Esophagus squamous epithelium (tissue), 5 donors: Measurements from ENCODE around the gene PLA2G2F. TPM values are rescaled to one million over a fixed set of nuclear protein-coding genes. Genes with fewer than 3 reads are reported as not detected.

Source experiments
- DNase-seq: peaks from one replicate; lab custom pipeline; 2025; lab: John Stamatoyannopoulos, UW
- H3K27ac ChIP-seq, 4 donors: fragments of 200-600 bp; sonication (generic); one replicate each; pipeline ENCODE4 v1.5.1; 2016 to 2019; ENCODE audit warnings: mild to moderate bottlenecking in 1 of 4
- H3K27me3 ChIP-seq, 4 donors: fragments of 200-600 bp; sonication (generic); 1 replicate in 3 of 4; 2 replicates in 1 of 4; pipeline versions ENCODE4 v1.5.1 to v1.6.0; 2017 to 2021; ENCODE audit warnings: antibody characterized with exemption in 1 of 4
- H3K36me3 ChIP-seq, 3 donors: fragments of 200-600 bp; sonication (generic); one replicate each; pipeline ENCODE4 v1.5.1; 2016 to 2019
- H3K4me1 ChIP-seq, 3 donors: fragments of 200-600 bp; sonication (generic); one replicate each; pipeline ENCODE4 v1.5.1; 2017 to 2019
- H3K4me3 ChIP-seq, 4 donors: fragments of 200-600 bp; sonication (generic); 1 replicate in 3 of 4; 2 replicates in 1 of 4; pipeline ENCODE4 v1.5.1; 2016 to 2019; ENCODE audit warnings: mild to moderate bottlenecking in 2 of 4, moderate library complexity in 1 of 4
- H3K9me3 ChIP-seq, 3 donors: fragments of 200-600 bp; sonication (generic); one replicate each; pipeline ENCODE4 v1.5.1; 2016 to 2019
- CTCF ChIP-seq, 6 experiments: fragments of 450-650 bp in 4 of 6; fragments of 200-600 bp in 2 of 6; sonication (generic) in 2 of 6; IDR thresholded peaks; one replicate each; pipeline ENCODE4 v1.5.1; 2016 to 2019; ENCODE audit warnings: antibody characterized with exemption in 6 of 6, mild to moderate bottlenecking in 4 of 6, moderate library complexity in 4 of 6
- POLR2A ChIP-seq, 4 donors: fragments of 450-650 bp; IDR thresholded peaks; one replicate each; pipeline ENCODE4 v1.6.1; 2017; ENCODE audit warnings: antibody characterized with exemption in 4 of 4, mild to moderate bottlenecking in 4 of 4, moderate library complexity in 3 of 4
- WGBS, 2 donors: methylation state at CpG; one replicate each; pipeline ENCODE4 v1.1.5; 2018; 5-methylcytosine and 5-hydroxymethylcytosine counted together
- intact Hi-C: fragments of 100-400 bp; cut with DNase I; formaldehyde crosslinking; loops from one replicate; pipeline ENCODE4 v1.15.0; 2022
- total RNA-seq, 4 donors: library from RNA; depleted of rRNA; stranded (reverse); fragments of >200 nt; gene quantifications; one replicate each; pipeline ENCODE4 v1.1.0, GENCODE V29; 2016
- donor health status: DM: yes; HTN: yes; CAD: no.

The PLA2G2F gene
- total RNA-seq, 4 donors from 2014 or later = 0.48 TPM; not detected in 3

- H3K4me1 ChIP-seq = peaks cover 9 to 26% (median 10%) of the 10 kb centered on the region in 3 donors
- peak overlapping the region in 1 of 4 donors; percentile 38 for H3K4me3 ChIP-seq
- H3K36me3 ChIP-seq = no peaks in the 10 kb centered on the region
- 54 to 60% methylated on average over 5 to 10 of the region's 18 CpGs for WGBS, 2 donors
- no peak for DNase-seq
- TF ChIP-seq POLR2A (IDR thresholded peaks at IDR 0.05) (no peak), CTCF (IDR thresholded peaks at IDR 0.05) (no peak)
- H3K9me3 ChIP-seq = peaks cover 0 to 18% (median 5%) of the 10 kb centered on the region in 3 donors
- intact Hi-C loops = loop anchor here (5.0 kb wide), 2 partner anchors 57 to 237 kb away; no protein-coding TSS in a partner anchor
- peak overlapping the region in 2 of 4 donors; percentile 17 to 42 for H3K27ac ChIP-seq
- H3K27me3 ChIP-seq = peaks cover 0 to 14% (median 0%) of the 10 kb centered on the region in 4 donors
Measured at GRCh38 chr1:20154301-20154831, 15.2 kb downstream of the PLA2G2F start.

GRCh38 chr1:20158358-20159070, 19.4 kb downstream of the PLA2G2F start:
- Histone ChIP-seq H3K27me3 (no peaks in the 10 kb centered on the region), H3K27ac (no peak overlapping the region), H3K4me3 (no peak overlapping the region), H3K36me3 (no peaks in the 10 kb centered on the region), H3K9me3 (peaks cover 0 to 52% (median 24%) of the 10 kb centered on the region in 3 donors), H3K4me1 (peaks cover 0 to 7% (median 0%) of the 10 kb centered on the region in 3 donors)
- WGBS, 2 donors = 66 to 73% methylated on average over 5 to 7 of the region's 7 CpGs
- intact Hi-C loops = no loop called here
- TF ChIP-seq CTCF (IDR thresholded peaks at IDR 0.05) = no peak
- TF ChIP-seq POLR2A (IDR thresholded peaks at IDR 0.05) = no peak
- DNase-seq = no peak

- H3K27ac ChIP-seq = no peak overlapping the region
- no peak overlapping the region for H3K4me3 ChIP-seq
- H3K4me1 ChIP-seq = peaks cover 0 to 13% (median 0%) of the 10 kb centered on the region in 3 donors
- H3K9me3 ChIP-seq = peaks cover 0 to 52% (median 24%) of the 10 kb centered on the region in 3 donors
- DNase-seq = no peak
- H3K27me3 ChIP-seq = peaks cover 0 to 4% (median 0%) of the 10 kb centered on the region in 4 donors
- H3K36me3 ChIP-seq = no peaks in the 10 kb centered on the region
- intact Hi-C loops = no loop called here
- WGBS, 2 donors = 56 to 77% methylated on average over 1 of the region's 1 CpG
- no peak for TF ChIP-seq POLR2A (IDR thresholded peaks at IDR 0.05)
- no peak for TF ChIP-seq CTCF (IDR thresholded peaks at IDR 0.05)
Measured at GRCh38 chr1:20160034-20160433, 20.9 kb downstream of the PLA2G2F start.

- intact Hi-C loops = no loop called here
- WGBS, 2 donors = 75 to 76% methylated on average over 15 of the region's 15 CpGs
- peaks cover 0 to 30% (median 17%) of the 10 kb centered on the region in 3 donors for H3K9me3 ChIP-seq
- peaks cover 0 to 27% (median 4%) of the 10 kb centered on the region in 3 donors for H3K4me1 ChIP-seq
- DNase-seq = no peak
- peaks cover 0 to 23% (median 0%) of the 10 kb centered on the region in 4 donors for H3K27me3 ChIP-seq
- no peaks in the 10 kb centered on the region for H3K36me3 ChIP-seq
- H3K27ac ChIP-seq = peak overlapping the region in 2 of 4 donors; percentile 48 to 55
- no peak overlapping the region for H3K4me3 ChIP-seq
- TF ChIP-seq CTCF (IDR thresholded peaks at IDR 0.05) = no peak
- no peak for TF ChIP-seq POLR2A (IDR thresholded peaks at IDR 0.05)
Measured at GRCh38 chr1:20164694-20165202, 25.6 kb downstream of the PLA2G2F start.

- H3K27me3 ChIP-seq = peaks cover 0 to 23% (median 0%) of the 10 kb centered on the region in 4 donors
- 81 to 86% methylated on average over 7 to 16 of the region's 16 CpGs for WGBS, 2 donors
- DNase-seq = no peak
- peaks cover 0 to 22% (median 9%) of the 10 kb centered on the region in 3 donors for H3K9me3 ChIP-seq
- TF ChIP-seq POLR2A (IDR thresholded peaks at IDR 0.05) = no peak
- TF ChIP-seq CTCF (IDR thresholded peaks at IDR 0.05) = peak in 4 of 6 experiments; percentile 18 to 59 (median 24)
- no peak overlapping the region for H3K27ac ChIP-seq
- H3K4me1 ChIP-seq = peaks cover 0 to 27% (median 4%) of the 10 kb centered on the region in 3 donors
- intact Hi-C loops = no loop called here
- no peak overlapping the region for H3K4me3 ChIP-seq
- no peaks in the 10 kb centered on the region for H3K36me3 ChIP-seq
Measured at GRCh38 chr1:20165522-20165951, 26.4 kb downstream of the PLA2G2F start.
